ENCODE measurements around the gene LDLRAP1. TPM values are rescaled to one million over a fixed set of nuclear protein-coding genes. Genes with fewer than 3 reads are reported as not detected.

Gene LDLRAP1
- total RNA-seq, 1 experiment from 2014 or later, result 16.3 TPM

GRCh38 chr1:25537153-25537831 is 6.1 kb upstream of the LDLRAP1 start (continued):
- TF ChIP-seq NFYB (CRISPR knock-in tag; conservative IDR thresholded peaks at IDR 0.05; ENCODE audit: low read depth) (no peak), TEAD1 (CRISPR knock-in tag; IDR thresholded peaks at IDR 0.05) (no peak), ZNF281 (CRISPR knock-in tag; IDR thresholded peaks at IDR 0.05) (no peak), ZNF423 (CRISPR knock-in tag; IDR thresholded peaks at IDR 0.05) (no peak), NR1H2 (CRISPR knock-in tag; IDR thresholded peaks at IDR 0.05) (no peak)
- TF ChIP-seq, protein P1, sequence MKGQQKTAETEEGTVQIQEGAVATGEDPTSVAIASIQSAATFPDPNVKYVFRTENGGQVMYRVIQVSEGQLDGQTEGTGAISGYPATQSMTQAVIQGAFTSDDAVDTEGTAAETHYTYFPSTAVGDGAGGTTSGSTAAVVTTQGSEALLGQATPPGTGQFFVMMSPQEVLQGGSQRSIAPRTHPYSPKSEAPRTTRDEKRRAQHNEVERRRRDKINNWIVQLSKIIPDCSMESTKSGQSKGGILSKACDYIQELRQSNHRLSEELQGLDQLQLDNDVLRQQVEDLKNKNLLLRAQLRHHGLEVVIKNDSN (CRISPR knock-in tag; IDR thresholded peaks at IDR 0.05), result no peak

- DNase-seq (ENCODE audit: low spot score) (no peak), ATAC-seq (no peak)
- no peak for TF ChIP-seq ZNF263 (CRISPR knock-in tag; IDR thresholded peaks at IDR 0.05; ENCODE audit: low read depth)
- peaks cover 6% of the 10 kb centered on the region; the same call in 1 of the 2 replicates for H3K27me3 Mint-ChIP-seq (ENCODE audit: low read depth)
- no peaks in the 10 kb centered on the region for H3K36me3 Mint-ChIP-seq
- ChIA-PET CTCF (interaction anchor here (0.6 to 3.4 kb wide), 5 partner anchors 14 to 272 kb away, joined by 3 to 17 read pairs (median 4); no protein-coding TSS in a partner anchor), POLR2A (interaction anchor here (0.5 kb wide), 1 partner anchor 442 kb away, joined by 3 read pairs; no protein-coding TSS in a partner anchor)
- H3K9me3 Mint-ChIP-seq, result no peaks in the 10 kb centered on the region
- H3K4me1 Mint-ChIP-seq, result peaks cover 12% of the 10 kb centered on the region
- H3K27ac Mint-ChIP-seq, result no peak overlapping the region
- no peak overlapping the region for H3K4me3 Mint-ChIP-seq
Observed at GRCh38 chr1:25538191-25538767, 5.1 kb upstream of the LDLRAP1 start.

DNA sequence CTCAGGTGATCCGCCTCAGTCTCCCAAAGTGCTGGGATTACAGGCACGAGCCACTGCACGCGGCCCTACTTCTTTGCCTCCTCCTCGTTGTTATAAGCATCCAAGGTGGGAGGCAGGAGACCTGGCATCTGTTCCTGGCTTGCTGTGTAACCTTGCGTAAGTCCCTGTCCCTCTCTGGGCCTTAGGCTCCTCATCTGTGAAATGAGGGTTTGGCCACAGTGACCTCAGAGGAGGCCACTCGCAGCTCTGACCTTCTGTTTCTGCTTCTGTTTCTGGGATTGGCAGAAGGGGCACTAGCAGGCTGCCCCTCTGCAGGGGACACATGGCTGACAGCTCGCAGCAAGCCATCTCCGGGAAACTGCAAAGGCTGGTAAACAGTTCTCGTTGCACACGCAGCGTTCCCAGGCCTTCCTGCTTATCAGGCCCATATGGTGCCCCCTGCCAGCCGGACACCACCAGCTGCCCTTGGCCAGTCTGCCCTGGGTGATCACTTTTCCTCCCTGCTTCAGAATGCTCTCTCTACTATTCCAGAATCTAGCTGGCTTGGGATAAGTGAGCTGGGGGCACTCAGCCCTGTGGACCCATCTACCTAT is 2.6 kb upstream of the LDLRAP1 start:
- H3K4me3 Mint-ChIP-seq, result no peak overlapping the region

More for the DNA sequence above, 2.6 kb upstream of the LDLRAP1 start:
- ChIA-PET CTCF (interaction anchor here (1.0 to 2.4 kb wide), 2 partner anchors 20 to 26 kb away, joined by 3 to 6 read pairs; no protein-coding TSS in a partner anchor), POLR2A (no interaction called here)
- DNase-seq (ENCODE audit: low spot score), result no peak
- Mint-ChIP-seq H3K27ac (no peak overlapping the region), H3K27me3 (ENCODE audit: low read depth) (peaks cover 12% of the 10 kb centered on the region), H3K36me3 (no peaks in the 10 kb centered on the region), H3K9me3 (no peaks in the 10 kb centered on the region), H3K4me1 (peaks cover 26% of the 10 kb centered on the region)
- TF ChIP-seq ATF2 (CRISPR knock-in tag; IDR thresholded peaks at IDR 0.05; ENCODE audit: borderline replicate concordance, low read depth), result no peak
- TF ChIP-seq, protein P2, sequence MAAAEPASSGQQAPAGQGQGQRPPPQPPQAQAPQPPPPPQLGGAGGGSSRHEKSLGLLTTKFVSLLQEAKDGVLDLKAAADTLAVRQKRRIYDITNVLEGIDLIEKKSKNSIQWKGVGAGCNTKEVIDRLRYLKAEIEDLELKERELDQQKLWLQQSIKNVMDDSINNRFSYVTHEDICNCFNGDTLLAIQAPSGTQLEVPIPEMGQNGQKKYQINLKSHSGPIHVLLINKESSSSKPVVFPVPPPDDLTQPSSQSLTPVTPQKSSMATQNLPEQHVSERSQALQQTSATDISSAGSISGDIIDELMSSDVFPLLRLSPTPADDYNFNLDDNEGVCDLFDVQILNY (CRISPR knock-in tag; IDR thresholded peaks at IDR 0.05), result no peak
- TF ChIP-seq ZNF263 (CRISPR knock-in tag; IDR thresholded peaks at IDR 0.05; ENCODE audit: low read depth), result no peak
- TF ChIP-seq MAX (CRISPR knock-in tag; IDR thresholded peaks at IDR 0.05), result no peak
- no peak for TF ChIP-seq CDX4 (CRISPR knock-in tag; IDR thresholded peaks at IDR 0.05; ENCODE audit: borderline replicate concordance)
- TF ChIP-seq TCF7 (CRISPR knock-in tag; IDR thresholded peaks at IDR 0.05; ENCODE audit: low read depth), result no peak
- no peak for TF ChIP-seq ATF1 (CRISPR knock-in tag; IDR thresholded peaks at IDR 0.05)
- TF ChIP-seq, protein P3, sequence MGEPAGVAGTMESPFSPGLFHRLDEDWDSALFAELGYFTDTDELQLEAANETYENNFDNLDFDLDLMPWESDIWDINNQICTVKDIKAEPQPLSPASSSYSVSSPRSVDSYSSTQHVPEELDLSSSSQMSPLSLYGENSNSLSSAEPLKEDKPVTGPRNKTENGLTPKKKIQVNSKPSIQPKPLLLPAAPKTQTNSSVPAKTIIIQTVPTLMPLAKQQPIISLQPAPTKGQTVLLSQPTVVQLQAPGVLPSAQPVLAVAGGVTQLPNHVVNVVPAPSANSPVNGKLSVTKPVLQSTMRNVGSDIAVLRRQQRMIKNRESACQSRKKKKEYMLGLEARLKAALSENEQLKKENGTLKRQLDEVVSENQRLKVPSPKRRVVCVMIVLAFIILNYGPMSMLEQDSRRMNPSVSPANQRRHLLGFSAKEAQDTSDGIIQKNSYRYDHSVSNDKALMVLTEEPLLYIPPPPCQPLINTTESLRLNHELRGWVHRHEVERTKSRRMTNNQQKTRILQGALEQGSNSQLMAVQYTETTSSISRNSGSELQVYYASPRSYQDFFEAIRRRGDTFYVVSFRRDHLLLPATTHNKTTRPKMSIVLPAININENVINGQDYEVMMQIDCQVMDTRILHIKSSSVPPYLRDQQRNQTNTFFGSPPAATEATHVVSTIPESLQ (CRISPR knock-in tag; IDR thresholded peaks at IDR 0.05), result no peak
- no peak for TF ChIP-seq TEAD4 (CRISPR knock-in tag; IDR thresholded peaks at IDR 0.05)
- TF ChIP-seq JUN (CRISPR knock-in tag; IDR thresholded peaks at IDR 0.05), result no peak
- ATAC-seq, result no peak

All from WTC11 (cell line).